Measurements from ENCODE around the gene CKS2.
"Not testable (repeated sequence)": the region's sequence is repeated elsewhere in the genome, so short reads cannot be mapped to it uniquely, and the experiment has no call there.

The CKS2 gene

GRCh38 chr9:89311346-89312221, 589 bp downstream of the CKS2 start:
- DNase-seq, result no peak

DNA sequence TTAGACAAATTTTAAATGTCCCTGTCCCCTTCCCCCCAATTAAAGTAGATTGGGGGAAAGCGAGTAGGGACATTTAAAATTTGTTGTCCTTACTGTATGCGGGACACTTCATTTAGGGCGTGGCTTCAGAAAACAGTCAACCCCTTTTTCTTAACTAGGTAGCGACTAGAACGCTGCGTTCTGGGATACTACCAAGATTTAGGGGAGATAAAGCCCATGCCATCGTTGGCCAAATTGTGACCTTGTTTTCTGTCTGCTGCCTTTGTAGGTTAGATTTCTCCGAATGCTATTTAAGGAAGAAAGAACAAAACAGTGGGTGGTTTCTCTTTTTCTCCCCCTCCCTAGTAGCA, 1.2 kb downstream of the CKS2 start:
- no peak for DNase-seq

GRCh38 chr9:89313842-89314241, 2.8 kb downstream of the CKS2 start:
- no peak for DNase-seq

GRCh38 chr9:89314955-89315354, 4.0 kb downstream of the CKS2 start:
- no peak for DNase-seq

- no peak for DNase-seq
Measured at GRCh38 chr9:89315482-89315881, 4.5 kb downstream of the CKS2 start.

- no peak for DNase-seq
Measured at GRCh38 chr9:89317282-89317681, 6.3 kb downstream of the CKS2 start.

- peak; percentile 92 for DNase-seq
Measured at GRCh38 chr9:89318123-89319014, 7.4 kb downstream of the CKS2 start, which contains the start of gene SECISBP2. SECISBP2 (plus strand) TSS chr9:89318500; CDS start chr9:89318577, 77 bp downstream.

GRCh38 chr9:89319015-89319905, 8.3 kb downstream of the CKS2 start:
- no peak for DNase-seq

- no peak for DNase-seq
Measured at GRCh38 chr9:89323390-89323789, 12.4 kb downstream of the CKS2 start.

DNA sequence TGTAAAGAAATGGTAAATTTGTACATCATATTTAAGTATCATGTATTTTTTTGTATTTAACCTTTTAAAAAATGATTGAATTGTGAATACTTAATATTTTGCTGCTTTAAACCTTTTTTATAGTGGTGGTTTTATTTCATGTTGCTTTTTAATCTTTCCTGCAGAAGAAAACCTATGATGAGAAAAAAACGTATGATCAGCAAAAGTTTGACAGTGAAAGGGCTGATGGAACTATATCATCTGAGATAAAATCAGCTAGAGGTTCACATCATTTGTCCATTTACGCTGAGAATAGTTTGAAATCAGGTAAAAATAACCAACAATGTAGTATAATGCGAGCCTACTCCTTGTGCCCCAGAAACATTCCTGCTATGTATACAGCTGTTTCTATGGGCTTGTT, 14.7 kb downstream of the CKS2 start:
- no peak for DNase-seq

DNA sequence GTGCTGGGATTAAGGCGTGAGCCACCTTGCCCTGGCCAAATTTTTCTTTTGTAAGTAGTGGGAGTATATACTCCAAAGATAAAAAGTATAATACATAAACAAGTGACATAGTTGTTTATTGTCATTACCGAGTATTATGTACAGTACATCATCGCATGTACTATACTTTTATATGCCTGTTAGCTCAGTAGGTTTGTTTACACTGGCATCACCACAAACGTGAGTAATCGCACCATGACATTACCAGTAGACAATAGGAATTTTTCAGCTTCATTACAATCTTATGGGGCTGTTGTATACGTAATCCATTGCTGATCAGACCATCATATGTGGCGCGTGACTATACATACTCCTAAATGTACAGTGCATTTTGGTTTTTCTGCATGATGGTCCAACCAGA, 17.1 kb downstream of the CKS2 start:
- no peak for DNase-seq

GRCh38 chr9:89329917-89330316, 18.9 kb downstream of the CKS2 start:
- DNase-seq, result no peak

GRCh38 chr9:89330513-89330912, 19.5 kb downstream of the CKS2 start:
- no peak for DNase-seq

GRCh38 chr9:89339807-89340206, 28.8 kb downstream of the CKS2 start:
- no peak for DNase-seq

GRCh38 chr9:89340332-89340731, 29.3 kb downstream of the CKS2 start:
- DNase-seq, result no peak

GRCh38 chr9:89342213-89342612, 31.2 kb downstream of the CKS2 start:
- DNase-seq, result no peak

DNA sequence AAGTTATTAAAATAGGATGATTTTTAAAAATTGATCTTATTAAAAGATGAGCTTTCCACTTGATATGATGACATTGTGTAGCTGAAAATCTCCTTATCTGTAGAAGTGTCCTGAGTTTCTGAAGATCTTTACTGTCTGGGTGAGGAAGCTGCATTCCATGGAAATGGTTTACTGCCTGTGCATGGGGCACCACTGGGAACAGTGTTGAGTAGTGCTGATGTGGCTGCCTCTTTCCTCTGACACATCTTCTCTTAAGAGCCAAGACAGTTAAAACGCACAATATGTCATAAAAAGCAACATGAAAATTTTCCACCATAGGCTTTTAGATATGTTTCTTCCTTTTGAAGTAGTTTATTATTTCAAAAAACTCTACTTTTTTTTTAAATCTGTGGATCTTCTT, 32.0 kb downstream of the CKS2 start:
- no peak for DNase-seq

DNA sequence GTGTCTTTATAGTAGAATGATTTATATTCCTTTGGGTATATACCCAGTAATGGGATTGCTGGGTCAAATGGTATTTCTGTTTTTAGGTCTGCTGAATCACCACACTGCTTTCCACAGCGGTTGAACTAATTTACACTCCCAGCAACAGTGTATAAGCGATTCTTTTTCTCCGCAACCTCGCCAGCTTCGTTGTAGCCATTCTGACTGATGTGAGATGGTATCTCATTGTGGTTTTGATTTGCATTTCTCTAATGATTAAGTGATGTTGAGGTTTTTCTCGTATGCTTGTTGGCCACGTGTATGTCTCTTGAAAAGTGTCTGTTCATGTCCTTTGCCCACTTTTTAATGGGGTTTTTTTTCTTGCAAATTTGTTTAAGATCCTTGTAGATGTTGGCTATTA, 32.8 kb downstream of the CKS2 start:
- not testable (repeated sequence) for DNase-seq

DNA sequence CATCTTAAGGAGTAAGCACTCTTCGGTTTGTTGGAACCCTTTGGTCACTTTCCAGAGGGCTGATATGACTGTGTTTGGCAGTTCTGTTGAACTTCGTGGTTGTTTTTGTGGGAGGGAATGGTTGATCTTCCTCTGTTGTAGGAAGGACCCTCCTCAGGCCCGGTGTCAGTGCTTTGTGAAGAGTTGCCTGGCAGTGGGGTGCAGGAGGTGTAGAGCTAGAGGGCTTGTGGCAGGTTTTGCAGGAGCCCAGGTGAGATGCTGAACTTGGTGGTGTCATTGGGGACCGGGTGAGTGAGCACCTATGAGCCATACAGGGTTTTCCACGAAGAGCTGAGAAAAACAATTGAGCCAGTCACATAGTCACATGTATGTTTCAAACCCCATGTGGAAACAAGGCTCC, 34.5 kb downstream of the CKS2 start:
- no peak for DNase-seq

GRCh38 chr9:89346696-89347095, 35.7 kb downstream of the CKS2 start:
- DNase-seq, result no peak

DNA sequence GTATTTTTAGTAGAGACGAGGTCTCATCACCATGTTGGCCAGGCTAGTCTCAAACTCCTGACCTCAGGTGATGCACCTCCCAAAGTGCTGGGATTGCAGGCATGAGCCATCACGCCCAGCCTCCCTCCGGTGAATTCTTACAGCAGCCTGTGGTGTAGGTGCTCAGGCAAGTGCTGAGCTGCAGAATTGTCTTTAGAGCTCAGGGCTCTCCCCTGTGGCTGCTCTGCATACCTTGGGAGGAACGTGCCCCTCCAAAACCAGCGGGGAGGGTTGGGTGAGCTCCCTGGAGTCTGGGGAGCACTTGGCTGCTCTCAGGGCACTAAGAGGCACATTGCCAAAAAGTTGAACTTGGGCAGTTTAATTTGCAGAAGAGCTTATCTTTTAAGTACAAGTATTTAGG, 36.7 kb downstream of the CKS2 start:
- no peak for DNase-seq

DNA sequence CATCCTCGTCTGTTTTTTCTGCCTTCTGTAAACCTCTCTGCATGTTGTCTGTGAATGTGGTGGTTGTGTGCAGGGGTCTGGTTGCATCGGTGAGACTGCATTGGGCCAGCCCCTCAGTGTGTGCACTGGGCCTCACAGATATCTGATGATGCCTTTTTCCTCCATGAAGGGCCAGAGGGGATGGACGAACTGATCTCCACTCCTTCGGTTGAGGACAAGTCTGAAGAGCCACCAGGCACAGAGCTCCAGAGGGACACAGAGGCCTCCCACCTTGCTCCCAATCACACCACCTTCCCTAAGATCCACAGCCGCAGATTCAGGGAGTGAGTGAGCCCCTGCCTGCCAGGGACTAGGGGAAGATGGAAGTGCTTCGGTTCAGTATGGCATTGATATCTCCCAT, 38.6 kb downstream of the CKS2 start:
- no peak for DNase-seq

GRCh38 chr9:89350988-89351557, 40.1 kb downstream of the CKS2 start:
- DNase-seq, result no peak

Measured in NK-92 treated with Interleukin-12 subunit alpha and Interleukin-12 subunit beta, amount 100 ng/mL, for 24 hours (cell line).